ENCODE measurements around the gene DCC.

DNA sequence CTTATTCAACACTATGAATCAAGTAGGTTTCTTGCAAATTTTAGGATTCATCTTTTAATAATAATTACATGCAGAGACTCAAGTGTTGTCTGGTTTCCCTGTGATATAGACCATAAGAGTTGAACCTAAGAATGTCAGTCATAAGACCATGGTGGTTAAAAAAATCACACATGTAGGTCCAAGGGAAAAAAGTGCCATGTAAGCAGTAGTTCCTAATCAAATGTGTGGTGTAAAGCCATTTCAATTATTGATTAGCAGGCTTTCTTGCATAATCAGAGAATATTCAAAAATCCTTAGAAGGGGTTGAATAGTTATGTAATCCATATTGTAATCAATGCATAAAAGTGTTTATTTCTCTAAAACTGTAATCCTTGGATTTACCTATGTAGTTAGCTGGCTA lies 93.8 kb downstream of the DCC start:
- TF ChIP-seq, protein P1, sequence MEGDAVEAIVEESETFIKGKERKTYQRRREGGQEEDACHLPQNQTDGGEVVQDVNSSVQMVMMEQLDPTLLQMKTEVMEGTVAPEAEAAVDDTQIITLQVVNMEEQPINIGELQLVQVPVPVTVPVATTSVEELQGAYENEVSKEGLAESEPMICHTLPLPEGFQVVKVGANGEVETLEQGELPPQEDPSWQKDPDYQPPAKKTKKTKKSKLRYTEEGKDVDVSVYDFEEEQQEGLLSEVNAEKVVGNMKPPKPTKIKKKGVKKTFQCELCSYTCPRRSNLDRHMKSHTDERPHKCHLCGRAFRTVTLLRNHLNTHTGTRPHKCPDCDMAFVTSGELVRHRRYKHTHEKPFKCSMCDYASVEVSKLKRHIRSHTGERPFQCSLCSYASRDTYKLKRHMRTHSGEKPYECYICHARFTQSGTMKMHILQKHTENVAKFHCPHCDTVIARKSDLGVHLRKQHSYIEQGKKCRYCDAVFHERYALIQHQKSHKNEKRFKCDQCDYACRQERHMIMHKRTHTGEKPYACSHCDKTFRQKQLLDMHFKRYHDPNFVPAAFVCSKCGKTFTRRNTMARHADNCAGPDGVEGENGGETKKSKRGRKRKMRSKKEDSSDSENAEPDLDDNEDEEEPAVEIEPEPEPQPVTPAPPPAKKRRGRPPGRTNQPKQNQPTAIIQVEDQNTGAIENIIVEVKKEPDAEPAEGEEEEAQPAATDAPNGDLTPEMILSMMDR (IDR thresholded peaks at IDR 0.05), result no peak
- TF ChIP-seq EZH2 (IDR thresholded peaks at IDR 0.05; ENCODE audit: borderline replicate concordance, insufficient read depth, low read depth, low read length, poor library complexity, severe bottlenecking), result no peak

Data from B cell (primary cell).